Activated CD4-positive, alpha-beta T cell treated with anti-CD3 and anti-CD28 coated beads, Interleukin-2, amount 10 ng/mL, durations not matched to agents 7 days and 5 days (primary cell): ENCODE measurements around the gene FOXI1. TPM values are rescaled to one million over a fixed set of nuclear protein-coding genes. Genes with fewer than 3 reads are reported as not detected.
"Not testable (repeated sequence)": the region's sequence is repeated elsewhere in the genome, so short reads cannot be mapped to it uniquely, and the experiment has no call there.

Experiments used
- CTCF ChIA-PET: fragments of 350-600 bp; sonication (Branson Sonifier 250); formaldehyde crosslinking; loops from one replicate; lab custom pipeline; 2021; ENCODE audit warnings: antibody characterized with exemption; lab: Charles Lee
- POLR2A ChIA-PET: fragments of 350-600 bp; sonication (Branson Sonifier 250); formaldehyde crosslinking; loops from one replicate; lab custom pipeline; 2021; ENCODE audit warnings: antibody characterized with exemption; lab: Charles Lee
- DNase-seq: peaks from one replicate; pipeline ENCODE4 v3.0.0-alpha.2; 2020
- H3K27ac Mint-ChIP-seq: one replicate; pipeline ENCODE4 v1.8.0; 2021; ENCODE audit warnings: mild to moderate bottlenecking, moderate library complexity, mixed read lengths
- H3K27me3 Mint-ChIP-seq: one replicate; pipeline ENCODE4 v1.8.0; 2021; ENCODE audit warnings: mixed read lengths
- H3K36me3 Mint-ChIP-seq: one replicate; pipeline ENCODE4 v1.8.0; 2021; ENCODE audit warnings: low read depth, mixed read lengths
- H3K4me1 Mint-ChIP-seq: one replicate; pipeline ENCODE4 v1.8.0; 2021; ENCODE audit warnings: mixed read lengths
- H3K4me3 Mint-ChIP-seq: one replicate; pipeline ENCODE4 v1.8.0; 2021; ENCODE audit warnings: mild to moderate bottlenecking, moderate library complexity, mixed read lengths
- H3K9me3 Mint-ChIP-seq: one replicate; pipeline ENCODE4 v1.8.0; 2021; ENCODE audit warnings: mixed read lengths
- total RNA-seq, 2 experiments: library from RNA; stranded (reverse); gene quantifications; one replicate each; pipeline ENCODE4 v1.2.3, GENCODE V29; 2021

FOXI1 gene
- total RNA-seq, 2 experiments from 2014 or later, result not detected

DNA sequence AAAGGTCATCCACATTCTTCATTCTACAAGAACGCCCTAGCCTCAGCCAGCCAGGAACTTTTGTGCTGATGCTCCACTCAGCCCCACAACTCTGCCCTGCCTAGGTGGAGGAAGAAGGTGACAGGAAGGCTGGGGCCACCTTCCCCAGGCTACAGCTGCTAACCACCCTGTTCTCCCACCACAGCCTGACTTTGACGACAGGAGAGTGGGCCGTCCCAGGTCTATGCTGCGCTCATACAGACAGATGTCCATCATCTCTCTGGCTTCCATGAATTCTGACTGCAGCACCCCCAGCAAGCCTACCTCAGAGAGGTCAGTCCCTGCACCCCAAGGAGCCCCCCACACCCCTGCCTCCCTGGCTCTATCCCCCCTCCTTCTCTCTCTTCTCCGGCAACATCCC lies 28.2 kb upstream of the FOXI1 start:
- Mint-ChIP-seq H3K27me3 (no peaks in the 10 kb centered on the region), H3K4me1 (no peaks in the 10 kb centered on the region), H3K9me3 (no peaks in the 10 kb centered on the region), H3K4me3 (no peak overlapping the region), H3K36me3 (peaks cover 57% of the 10 kb centered on the region), H3K27ac (no peak overlapping the region)
- CTCF ChIA-PET, result no interaction called here
- POLR2A ChIA-PET, result interaction anchor here (0.5 kb wide), 1 partner anchor 104 kb away, joined by 3 read pairs; no protein-coding TSS in a partner anchor
- DNase-seq, result no peak

DNA sequence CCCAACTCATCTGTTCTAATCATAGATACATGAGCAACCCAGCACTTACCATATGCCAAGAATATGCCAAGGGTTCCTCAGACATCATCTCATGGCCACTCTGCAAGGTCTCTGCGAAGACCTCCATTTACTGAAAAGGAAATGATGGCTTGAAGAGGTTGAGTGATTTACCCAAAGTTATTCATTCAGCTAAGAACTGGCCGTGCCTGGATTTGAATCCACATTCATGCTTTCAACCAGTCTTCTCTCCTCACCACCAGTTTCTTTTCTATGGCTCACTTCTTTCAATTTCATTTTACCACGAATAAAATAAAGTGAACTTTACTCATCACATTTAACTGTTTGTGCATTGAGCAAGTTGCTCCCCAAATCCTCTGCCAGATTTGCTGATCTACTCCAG lies 27.2 kb upstream of the FOXI1 start:
- ChIA-PET CTCF (no interaction called here), POLR2A (no interaction called here)
- DNase-seq, result no peak
- Mint-ChIP-seq H3K4me3 (no peak overlapping the region), H3K36me3 (peaks cover 64% of the 10 kb centered on the region), H3K27ac (no peak overlapping the region), H3K27me3 (no peaks in the 10 kb centered on the region), H3K9me3 (no peaks in the 10 kb centered on the region), H3K4me1 (no peaks in the 10 kb centered on the region)

DNA sequence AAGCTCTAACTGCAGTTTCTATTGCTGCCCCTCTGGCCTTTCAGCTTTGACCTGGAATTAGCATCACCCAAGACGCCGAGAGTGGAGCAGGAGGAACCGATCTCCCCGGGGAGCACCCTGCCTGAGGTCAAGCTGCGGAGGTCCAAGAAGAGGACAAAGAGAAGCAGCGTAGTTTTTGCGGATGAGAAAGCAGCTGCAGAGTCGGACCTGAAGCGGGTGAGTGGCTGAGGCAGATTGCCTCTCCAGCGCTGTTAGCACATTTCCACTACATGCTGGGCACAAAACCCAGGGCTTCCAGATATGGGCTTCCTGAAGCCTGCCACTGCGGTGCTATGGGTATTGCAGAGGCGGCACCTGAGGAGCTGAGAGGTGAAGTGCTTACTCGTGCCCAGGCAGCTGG lies 26.8 kb upstream of the FOXI1 start:
- peaks cover 68% of the 10 kb centered on the region for H3K36me3 Mint-ChIP-seq
- H3K27me3 Mint-ChIP-seq, result no peaks in the 10 kb centered on the region
- no peak overlapping the region for H3K27ac Mint-ChIP-seq

DNA sequence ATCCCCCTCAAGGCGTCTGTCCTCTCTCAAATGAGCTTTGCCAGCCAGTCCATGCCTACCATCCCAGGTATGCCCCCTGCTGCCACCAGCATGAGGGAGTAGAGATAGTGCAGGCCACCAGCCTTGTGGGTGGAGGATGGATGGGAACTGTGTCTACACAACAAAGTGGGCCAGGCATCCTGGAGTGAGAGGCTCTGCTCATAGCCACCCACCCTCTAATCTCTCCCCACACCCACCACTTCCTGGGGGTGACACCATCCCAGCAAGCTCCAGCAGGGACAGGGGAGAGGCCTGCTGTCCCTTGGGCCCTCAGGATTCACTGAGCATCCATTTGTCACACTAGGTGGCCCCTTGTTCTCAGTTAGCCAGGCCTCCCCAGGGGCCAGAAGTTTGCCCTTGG lies 25.5 kb upstream of the FOXI1 start:
- H3K36me3 Mint-ChIP-seq, result peaks cover 76% of the 10 kb centered on the region
- no peaks in the 10 kb centered on the region for H3K27me3 Mint-ChIP-seq
- ChIA-PET POLR2A (no interaction called here), CTCF (interaction anchor here (0.5 kb wide), 1 partner anchor 245 kb away, joined by 4 read pairs; no protein-coding TSS in a partner anchor)
- no peaks in the 10 kb centered on the region for H3K4me1 Mint-ChIP-seq
- H3K9me3 Mint-ChIP-seq, result no peaks in the 10 kb centered on the region
- DNase-seq, result no peak
- no peak overlapping the region for H3K27ac Mint-ChIP-seq
- H3K4me3 Mint-ChIP-seq, result no peak overlapping the region

More for the DNA sequence above, 26.8 kb upstream of the FOXI1 start:
- no peak for DNase-seq
- CTCF ChIA-PET, result no interaction called here
- no peaks in the 10 kb centered on the region for H3K9me3 Mint-ChIP-seq
- no peaks in the 10 kb centered on the region for H3K4me1 Mint-ChIP-seq
- H3K4me3 Mint-ChIP-seq, result no peak overlapping the region
- POLR2A ChIA-PET, result no interaction called here

DNA sequence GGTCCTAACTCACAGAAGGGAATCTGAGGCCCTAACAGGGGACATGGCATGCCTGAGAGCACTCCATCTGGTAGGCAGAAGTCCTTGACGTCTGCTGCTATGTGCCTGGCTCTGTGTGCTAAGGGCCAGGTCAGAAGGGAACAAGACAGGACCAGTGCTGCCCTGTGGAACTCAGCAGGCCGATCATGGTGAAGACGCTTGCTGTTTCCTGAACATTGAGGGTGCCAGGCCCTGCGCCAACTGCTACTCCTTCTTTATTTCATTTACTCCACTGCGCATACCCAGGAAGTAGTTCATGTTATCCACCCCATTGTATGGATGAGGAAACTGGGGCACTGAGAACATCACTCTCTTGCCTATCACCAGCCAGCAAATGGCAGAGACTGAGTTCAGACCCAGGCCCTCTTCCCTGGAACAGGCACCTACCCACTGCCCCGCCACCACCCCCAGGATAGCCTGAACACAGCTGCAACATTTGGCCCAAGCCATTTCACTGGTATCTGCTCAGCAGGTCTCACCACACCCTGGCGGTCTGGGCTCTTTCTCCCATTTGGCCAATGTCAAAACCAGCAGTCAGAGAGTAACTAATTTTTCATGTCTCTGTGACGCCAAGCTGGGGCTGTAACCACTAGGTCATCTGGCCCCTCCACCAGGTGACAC lies 24.8 kb upstream of the FOXI1 start:
- H3K27me3 Mint-ChIP-seq, result no peaks in the 10 kb centered on the region
- POLR2A ChIA-PET, result no interaction called here
- DNase-seq, result no peak
- no peak overlapping the region for H3K27ac Mint-ChIP-seq
- H3K9me3 Mint-ChIP-seq, result no peaks in the 10 kb centered on the region
- H3K4me3 Mint-ChIP-seq, result no peak overlapping the region
- H3K4me1 Mint-ChIP-seq, result no peaks in the 10 kb centered on the region
- CTCF ChIA-PET, result no interaction called here
- H3K36me3 Mint-ChIP-seq, result peaks cover 79% of the 10 kb centered on the region

DNA sequence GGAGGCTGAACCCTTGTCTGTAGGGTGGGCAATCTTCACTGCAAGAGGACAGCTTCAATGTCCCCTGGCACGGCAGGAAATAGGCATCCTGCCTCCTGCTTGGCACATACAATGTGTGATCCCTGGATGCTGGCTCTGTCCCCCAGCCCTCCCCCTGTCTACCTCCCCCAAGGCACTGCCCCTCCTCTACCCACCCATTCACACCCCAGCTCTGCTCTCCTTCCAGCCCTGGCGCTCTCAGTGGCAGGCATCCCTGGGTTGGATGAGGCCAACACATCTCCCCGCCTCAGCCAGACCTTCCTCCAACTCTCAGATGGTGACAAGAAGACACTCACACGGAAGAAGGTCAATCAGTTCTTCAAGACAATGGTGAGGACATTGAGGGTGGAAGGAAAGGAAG lies 24.1 kb upstream of the FOXI1 start:
- Mint-ChIP-seq H3K27ac (no peak overlapping the region), H3K4me1 (no peaks in the 10 kb centered on the region), H3K27me3 (no peaks in the 10 kb centered on the region), H3K4me3 (no peak overlapping the region), H3K9me3 (no peaks in the 10 kb centered on the region), H3K36me3 (peaks cover 77% of the 10 kb centered on the region)
- DNase-seq, result no peak
- CTCF ChIA-PET, result no interaction called here
- POLR2A ChIA-PET, result no interaction called here

DNA sequence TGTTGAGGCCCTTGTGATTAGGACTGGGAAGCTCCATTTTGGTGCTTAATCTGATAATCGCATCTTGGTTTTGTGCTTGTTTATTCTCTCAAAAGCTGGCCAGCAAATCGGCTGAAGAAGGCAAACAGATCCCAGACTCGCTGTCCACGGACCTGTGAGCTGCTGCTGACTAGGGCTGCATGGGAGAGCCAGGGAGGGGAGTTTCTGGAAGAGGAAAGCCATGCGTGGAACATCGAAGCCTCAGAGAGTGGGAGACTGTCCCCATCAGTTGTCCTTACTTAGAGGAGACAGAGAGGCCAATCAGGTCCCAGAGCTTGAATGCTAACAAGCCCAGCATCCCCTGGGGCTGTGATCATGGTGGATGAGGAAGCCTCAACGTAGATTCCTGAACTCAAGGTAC lies 23.0 kb upstream of the FOXI1 start:
- POLR2A ChIA-PET, result no interaction called here
- H3K27me3 Mint-ChIP-seq, result no peaks in the 10 kb centered on the region
- no peak overlapping the region for H3K27ac Mint-ChIP-seq
- CTCF ChIA-PET, result interaction anchor here (2.1 kb wide), 1 partner anchor 12 kb away, joined by 7 read pairs; no protein-coding TSS in a partner anchor
- H3K36me3 Mint-ChIP-seq, result peaks cover 80% of the 10 kb centered on the region
- no peak overlapping the region for H3K4me3 Mint-ChIP-seq
- no peaks in the 10 kb centered on the region for H3K9me3 Mint-ChIP-seq
- DNase-seq, result no peak
- no peaks in the 10 kb centered on the region for H3K4me1 Mint-ChIP-seq

DNA sequence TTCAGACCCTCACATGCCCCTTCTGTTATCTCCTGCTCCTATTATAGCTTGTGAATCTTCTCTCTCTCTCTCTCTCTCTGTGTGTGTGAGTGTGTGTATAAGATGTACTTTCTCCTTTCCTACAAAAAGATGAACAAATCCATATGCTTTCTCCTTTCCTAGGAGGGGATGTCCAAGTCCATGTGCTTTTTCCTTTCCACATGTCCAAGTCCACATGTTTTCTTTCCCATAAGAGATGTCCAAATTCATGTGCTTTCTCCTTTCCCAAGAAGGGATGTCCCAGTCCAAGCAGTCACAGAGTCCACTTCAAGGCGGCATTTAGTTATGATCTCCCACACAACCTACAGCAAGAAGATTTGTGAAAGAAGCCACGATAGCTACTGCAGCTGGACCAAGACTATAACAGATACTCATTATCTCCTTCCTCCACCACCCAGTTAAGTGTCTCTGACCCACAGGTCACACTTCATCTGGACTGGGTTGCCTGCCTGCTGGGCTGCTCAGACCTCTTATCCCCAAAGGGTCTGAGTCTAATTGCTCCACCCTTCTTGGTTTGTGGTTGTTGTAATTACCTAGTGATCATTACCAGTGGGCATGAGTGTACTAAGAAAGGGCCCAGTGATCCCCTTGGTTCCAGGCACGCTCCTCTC lies 18.4 kb upstream of the FOXI1 start:
- no peaks in the 10 kb centered on the region for H3K4me1 Mint-ChIP-seq
- CTCF ChIA-PET, result interaction anchor here (1.0 kb wide), 1 partner anchor 16 kb away, joined by 3 read pairs; no protein-coding TSS in a partner anchor
- H3K27me3 Mint-ChIP-seq, result no peaks in the 10 kb centered on the region
- no peaks in the 10 kb centered on the region for H3K9me3 Mint-ChIP-seq
- no peak for DNase-seq
- peaks cover 46% of the 10 kb centered on the region for H3K36me3 Mint-ChIP-seq
- H3K27ac Mint-ChIP-seq, result no peak overlapping the region
- POLR2A ChIA-PET, result no interaction called here
- H3K4me3 Mint-ChIP-seq, result no peak overlapping the region

DNA sequence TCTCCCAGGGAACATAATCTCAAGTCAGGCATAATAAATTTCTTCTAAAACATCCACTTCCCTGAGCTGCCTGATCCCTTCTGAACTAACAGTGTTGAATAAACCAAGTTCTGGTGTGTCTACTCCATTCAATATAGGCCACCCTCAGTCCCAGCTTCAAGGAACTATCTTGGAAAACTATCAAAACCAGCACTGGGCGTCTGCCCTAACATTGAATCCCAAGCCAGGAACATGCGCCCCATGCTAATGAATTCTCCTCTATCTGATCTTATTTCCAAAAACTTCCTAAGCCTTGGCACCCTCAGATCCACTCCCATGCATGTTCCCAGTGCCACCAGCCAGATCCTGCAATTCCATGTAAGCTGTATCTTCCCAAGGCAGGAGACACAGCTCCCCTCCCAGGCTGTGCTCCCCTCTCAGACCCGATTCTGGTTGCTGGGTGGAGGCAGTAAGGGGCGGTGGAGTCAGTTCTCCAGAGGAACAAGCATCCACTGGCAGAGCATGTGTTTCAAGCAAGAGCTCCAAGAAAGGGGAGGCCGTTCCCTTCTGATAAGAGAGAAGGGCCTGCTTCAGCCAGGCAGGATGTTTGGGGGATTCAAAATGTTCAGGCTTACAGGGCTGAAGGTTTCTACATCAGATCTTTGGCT lies 13.1 kb upstream of the FOXI1 start:
- ChIA-PET CTCF (interaction anchor here (0.6 to 1.0 kb wide), 2 partner anchors 8 to 211 kb away, joined by 3 to 4 read pairs; no protein-coding TSS in a partner anchor), POLR2A (no interaction called here)
- H3K27me3 Mint-ChIP-seq, result no peaks in the 10 kb centered on the region
- no peak overlapping the region for H3K27ac Mint-ChIP-seq
- no peak for DNase-seq
- no peaks in the 10 kb centered on the region for H3K9me3 Mint-ChIP-seq
- H3K36me3 Mint-ChIP-seq, result peaks cover under 1% of the 10 kb centered on the region
- H3K4me1 Mint-ChIP-seq, result no peaks in the 10 kb centered on the region
- no peak overlapping the region for H3K4me3 Mint-ChIP-seq

DNA sequence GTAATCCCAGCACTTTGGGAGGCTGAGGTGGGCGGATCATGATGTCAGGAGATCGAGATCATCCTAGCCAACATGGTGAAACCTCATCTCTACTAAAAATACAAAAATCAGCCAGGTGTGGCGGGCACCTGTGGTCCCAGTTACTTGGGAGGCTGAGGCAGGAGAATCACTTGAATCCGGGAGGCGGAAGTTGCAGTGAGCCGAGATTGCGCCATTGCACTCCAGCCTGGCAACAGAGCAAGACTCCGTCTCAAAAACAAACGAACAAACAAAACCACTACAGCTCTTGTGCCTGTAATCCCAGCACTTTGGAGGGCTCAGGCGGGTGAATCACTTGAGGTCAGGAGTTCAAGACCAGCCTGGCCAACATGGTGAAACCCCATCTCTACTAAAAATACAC lies 11.4 kb upstream of the FOXI1 start:
- POLR2A ChIA-PET, H3K27me3 Mint-ChIP-seq, CTCF ChIA-PET, H3K36me3 Mint-ChIP-seq, DNase-seq, H3K4me1 Mint-ChIP-seq, H3K4me3 Mint-ChIP-seq, H3K27ac Mint-ChIP-seq, H3K9me3 Mint-ChIP-seq: not testable (repeated sequence)

DNA sequence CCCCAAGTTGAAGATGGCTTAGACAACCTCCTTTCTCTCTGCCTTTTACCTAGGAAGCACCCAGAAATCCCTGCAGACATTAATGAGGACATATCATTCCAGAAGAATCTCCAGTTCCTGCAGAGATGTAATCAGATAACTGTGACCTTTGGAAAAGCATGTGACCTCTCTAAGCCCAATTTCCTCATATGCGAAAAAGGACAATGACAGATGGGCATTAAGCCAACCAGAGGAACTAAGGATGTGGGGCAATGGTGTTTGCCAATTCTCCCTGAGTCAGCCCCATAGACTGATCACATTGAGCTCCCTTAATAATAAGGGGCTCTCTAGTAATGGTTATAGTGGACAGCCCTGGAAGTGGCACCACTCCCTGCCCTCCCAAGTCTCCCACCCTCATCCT lies 10.1 kb upstream of the FOXI1 start:
- ChIA-PET CTCF (no interaction called here), POLR2A (no interaction called here)
- peaks cover 4% of the 10 kb centered on the region for H3K27me3 Mint-ChIP-seq
- H3K36me3 Mint-ChIP-seq, result no peaks in the 10 kb centered on the region
- DNase-seq, result no peak
- H3K9me3 Mint-ChIP-seq, result no peaks in the 10 kb centered on the region
- no peak overlapping the region for H3K4me3 Mint-ChIP-seq
- no peaks in the 10 kb centered on the region for H3K4me1 Mint-ChIP-seq
- no peak overlapping the region for H3K27ac Mint-ChIP-seq

DNA sequence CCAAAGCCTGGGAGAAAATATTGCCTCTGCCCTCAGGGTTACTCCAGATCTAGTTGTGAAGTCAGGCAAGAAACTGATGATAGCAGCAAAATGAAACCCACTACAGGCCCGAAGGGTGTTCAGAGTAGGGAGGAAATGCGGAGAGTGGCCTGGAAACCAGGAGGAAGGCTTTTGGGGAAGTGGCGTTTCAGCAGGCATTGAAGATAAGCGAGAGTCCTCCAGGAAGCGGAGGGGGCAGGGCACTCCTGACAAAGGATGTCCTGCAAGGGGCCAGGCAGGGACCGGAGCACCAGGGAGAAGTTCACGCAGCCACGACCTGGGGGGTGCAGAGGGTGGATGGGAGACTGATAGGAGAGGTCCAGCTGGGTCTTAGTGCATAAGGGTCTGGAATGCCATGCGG lies 7.8 kb upstream of the FOXI1 start:
- Mint-ChIP-seq H3K4me1 (no peaks in the 10 kb centered on the region), H3K27me3 (peaks cover 4% of the 10 kb centered on the region), H3K36me3 (no peaks in the 10 kb centered on the region), H3K9me3 (no peaks in the 10 kb centered on the region), H3K27ac (peak overlapping the region; percentile 31), H3K4me3 (no peak overlapping the region)
- POLR2A ChIA-PET, result no interaction called here
- CTCF ChIA-PET, result no interaction called here
- DNase-seq, result no peak
